HG02885 (cell line): ENCODE results near the gene ADGRG2.

Source experiments
- ATAC-seq: cut with Tn5 transposase; IDR thresholded peaks from one replicate; pipeline ENCODE4 v1.9.1; 2021; ENCODE audit warnings: mild to moderate bottlenecking; ENCODE audit not compliant: unreplicated experiment, poor library complexity

ADGRG2 gene, protein sequence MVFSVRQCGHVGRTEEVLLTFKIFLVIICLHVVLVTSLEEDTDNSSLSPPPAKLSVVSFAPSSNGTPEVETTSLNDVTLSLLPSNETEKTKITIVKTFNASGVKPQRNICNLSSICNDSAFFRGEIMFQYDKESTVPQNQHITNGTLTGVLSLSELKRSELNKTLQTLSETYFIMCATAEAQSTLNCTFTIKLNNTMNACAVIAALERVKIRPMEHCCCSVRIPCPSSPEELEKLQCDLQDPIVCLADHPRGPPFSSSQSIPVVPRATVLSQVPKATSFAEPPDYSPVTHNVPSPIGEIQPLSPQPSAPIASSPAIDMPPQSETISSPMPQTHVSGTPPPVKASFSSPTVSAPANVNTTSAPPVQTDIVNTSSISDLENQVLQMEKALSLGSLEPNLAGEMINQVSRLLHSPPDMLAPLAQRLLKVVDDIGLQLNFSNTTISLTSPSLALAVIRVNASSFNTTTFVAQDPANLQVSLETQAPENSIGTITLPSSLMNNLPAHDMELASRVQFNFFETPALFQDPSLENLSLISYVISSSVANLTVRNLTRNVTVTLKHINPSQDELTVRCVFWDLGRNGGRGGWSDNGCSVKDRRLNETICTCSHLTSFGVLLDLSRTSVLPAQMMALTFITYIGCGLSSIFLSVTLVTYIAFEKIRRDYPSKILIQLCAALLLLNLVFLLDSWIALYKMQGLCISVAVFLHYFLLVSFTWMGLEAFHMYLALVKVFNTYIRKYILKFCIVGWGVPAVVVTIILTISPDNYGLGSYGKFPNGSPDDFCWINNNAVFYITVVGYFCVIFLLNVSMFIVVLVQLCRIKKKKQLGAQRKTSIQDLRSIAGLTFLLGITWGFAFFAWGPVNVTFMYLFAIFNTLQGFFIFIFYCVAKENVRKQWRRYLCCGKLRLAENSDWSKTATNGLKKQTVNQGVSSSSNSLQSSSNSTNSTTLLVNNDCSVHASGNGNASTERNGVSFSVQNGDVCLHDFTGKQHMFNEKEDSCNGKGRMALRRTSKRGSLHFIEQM

GRCh38 chrX:19121898-19122640 lies at the start of gene ADGRG2:
TSS of gene ADGRG2 (minus strand) at chrX:19122468. CDS start at chrX:19068834, 53,634 bp downstream.
- ATAC-seq, result no peak

- no peak for ATAC-seq
Observed at GRCh38 chrX:19168609-19169008, 46.3 kb upstream of the ADGRG2 start.

DNA sequence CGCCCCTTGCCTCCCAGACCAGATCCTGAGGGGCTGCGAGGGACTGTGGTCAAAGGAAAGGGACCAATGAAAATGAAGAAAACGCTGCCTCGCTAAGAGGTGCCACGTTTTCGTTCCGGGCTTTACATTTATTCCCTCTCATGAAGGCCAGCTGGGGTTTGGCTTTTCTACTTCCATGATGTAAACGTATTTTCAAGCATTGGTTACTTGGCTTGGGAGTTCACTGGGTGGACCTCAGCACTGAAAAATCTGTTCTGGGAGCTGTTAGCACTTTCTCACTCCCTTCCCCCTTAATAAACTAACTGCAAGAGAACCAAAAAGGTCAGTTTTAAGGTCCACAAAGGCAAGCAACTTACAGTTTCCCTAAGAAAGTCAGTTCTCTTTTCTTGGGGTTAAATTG lies 40.6 kb upstream of the ADGRG2 start:
- ATAC-seq, result no peak

- ATAC-seq, result no peak
Observed at GRCh38 chrX:19156186-19156585, 33.9 kb upstream of the ADGRG2 start.

GRCh38 chrX:19152762-19153161 lies 30.5 kb upstream of the ADGRG2 start:
- ATAC-seq, result no peak

- no peak for ATAC-seq
Observed at GRCh38 chrX:19137067-19137466, 14.8 kb upstream of the ADGRG2 start.

- no peak for ATAC-seq
Observed at GRCh38 chrX:19133784-19134183, 11.5 kb upstream of the ADGRG2 start.

- ATAC-seq, result no peak
Observed at GRCh38 chrX:19133231-19133630, 11.0 kb upstream of the ADGRG2 start.

DNA sequence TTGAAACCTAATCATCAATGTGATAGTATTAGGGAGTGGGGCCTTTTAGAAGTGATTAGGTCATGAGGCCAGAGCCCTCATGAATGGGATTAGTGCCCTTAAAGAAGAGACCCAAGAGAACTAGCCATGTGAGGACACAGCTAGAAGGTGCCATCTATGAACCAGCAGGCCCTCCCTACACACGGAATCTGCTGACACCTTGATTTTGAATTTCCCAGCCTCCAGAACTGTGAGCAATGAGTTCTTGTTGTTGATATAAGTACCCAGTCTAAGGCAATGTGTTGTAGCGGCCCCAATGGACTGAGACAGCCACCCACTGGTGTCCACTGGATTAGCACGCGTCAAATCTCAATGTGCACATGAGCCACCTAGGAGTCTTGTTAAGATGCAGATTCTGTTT lies 8.4 kb upstream of the ADGRG2 start:
- ATAC-seq, result no peak

GRCh38 chrX:19129694-19130093 lies 7.4 kb upstream of the ADGRG2 start:
- no peak for ATAC-seq

- no peak for ATAC-seq
Observed at GRCh38 chrX:19127649-19128168, 5.4 kb upstream of the ADGRG2 start.

DNA sequence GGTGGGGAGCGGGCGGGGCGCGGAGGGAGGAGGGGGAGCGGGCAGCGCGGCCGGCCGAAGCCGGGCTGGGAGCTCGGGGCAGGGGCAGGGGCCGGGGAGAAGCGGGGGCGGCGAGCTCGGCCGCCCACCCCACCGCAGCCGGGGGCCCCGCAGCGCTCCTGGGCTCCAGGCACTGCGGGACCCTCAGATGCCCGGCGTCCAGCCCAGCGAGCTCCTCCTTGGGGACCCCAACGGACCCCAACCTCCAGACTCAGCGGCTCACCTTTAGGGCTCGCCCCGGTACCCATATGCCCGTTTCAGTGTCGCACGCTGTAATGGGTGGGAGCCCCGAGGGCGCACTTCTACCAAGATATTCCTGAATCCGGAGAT lies 357 bp upstream of the ADGRG2 start:
- no peak for ATAC-seq

GRCh38 chrX:19121466-19121865 lies 802 bp downstream of the ADGRG2 start:
- ATAC-seq, result no peak

- no peak for ATAC-seq
Observed at GRCh38 chrX:19110642-19111041, 11.6 kb downstream of the ADGRG2 start.

- ATAC-seq, result no peak
Observed at GRCh38 chrX:19107035-19107434, 15.2 kb downstream of the ADGRG2 start.

- ATAC-seq, result no peak
Observed at GRCh38 chrX:19100586-19100985, 21.7 kb downstream of the ADGRG2 start.

DNA sequence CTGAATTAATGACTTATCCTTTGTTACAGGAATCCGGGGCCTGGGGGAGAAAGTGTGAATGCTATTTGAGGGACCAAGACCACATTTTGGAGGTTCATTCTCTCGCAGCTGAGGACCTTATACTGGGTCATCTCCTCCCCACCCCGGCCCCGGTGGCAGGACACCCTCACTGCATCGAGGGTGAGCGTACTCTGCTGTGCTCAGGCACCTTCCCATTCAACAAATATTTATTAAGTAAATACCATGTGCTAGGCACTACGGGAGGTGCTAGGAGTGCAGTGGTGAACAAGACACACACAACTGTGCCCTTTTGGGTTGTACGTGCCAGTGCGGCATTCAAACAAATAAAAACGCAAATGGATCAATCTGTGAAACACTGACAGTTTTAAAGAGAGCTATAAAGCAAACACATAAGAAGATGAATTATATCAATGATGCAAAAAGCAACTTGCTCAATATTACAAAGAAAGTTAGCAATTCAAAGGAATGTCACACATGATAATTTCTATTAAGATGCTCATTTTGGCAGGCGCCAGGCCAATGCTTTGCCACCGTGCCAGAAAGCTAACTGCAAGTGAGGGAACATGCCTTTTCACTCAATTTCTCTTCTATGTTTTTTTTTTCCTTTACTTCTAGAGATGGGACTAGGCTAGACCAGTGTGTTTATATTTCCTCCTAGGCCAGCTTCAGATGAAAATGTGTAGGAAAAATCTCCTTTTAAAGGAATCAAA lies 24.6 kb downstream of the ADGRG2 start:
- ATAC-seq, result no peak

- no peak for ATAC-seq
Observed at GRCh38 chrX:19096586-19096985, 25.7 kb downstream of the ADGRG2 start.

DNA sequence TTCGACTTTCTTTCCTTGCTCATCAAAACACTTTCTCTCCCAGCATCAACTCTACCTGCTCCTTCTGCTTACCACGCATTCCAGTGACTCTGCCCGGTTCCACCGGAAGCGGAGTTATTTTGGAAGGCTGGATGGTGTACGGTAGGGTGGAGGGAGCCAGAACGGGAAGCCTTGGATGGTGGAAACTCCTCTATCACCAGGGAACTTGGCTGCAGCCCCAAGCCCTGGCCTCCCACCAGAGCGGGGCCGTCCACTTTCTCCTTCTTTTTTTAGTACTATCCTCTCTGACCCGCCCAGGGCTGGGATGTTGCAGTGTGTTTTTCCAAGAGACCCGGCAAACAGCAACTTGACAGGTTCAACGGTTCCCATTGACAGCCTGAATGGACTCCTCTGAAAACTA lies 27.6 kb downstream of the ADGRG2 start:
- ATAC-seq, result no peak

GRCh38 chrX:19091596-19091995 lies 30.7 kb downstream of the ADGRG2 start:
- no peak for ATAC-seq
